ENCODE measurements around the gene PEX26.
"Not testable (repeated sequence)": the region's sequence is repeated elsewhere in the genome, so short reads cannot be mapped to it uniquely, and the experiment has no call there.

Gene PEX26

DNA sequence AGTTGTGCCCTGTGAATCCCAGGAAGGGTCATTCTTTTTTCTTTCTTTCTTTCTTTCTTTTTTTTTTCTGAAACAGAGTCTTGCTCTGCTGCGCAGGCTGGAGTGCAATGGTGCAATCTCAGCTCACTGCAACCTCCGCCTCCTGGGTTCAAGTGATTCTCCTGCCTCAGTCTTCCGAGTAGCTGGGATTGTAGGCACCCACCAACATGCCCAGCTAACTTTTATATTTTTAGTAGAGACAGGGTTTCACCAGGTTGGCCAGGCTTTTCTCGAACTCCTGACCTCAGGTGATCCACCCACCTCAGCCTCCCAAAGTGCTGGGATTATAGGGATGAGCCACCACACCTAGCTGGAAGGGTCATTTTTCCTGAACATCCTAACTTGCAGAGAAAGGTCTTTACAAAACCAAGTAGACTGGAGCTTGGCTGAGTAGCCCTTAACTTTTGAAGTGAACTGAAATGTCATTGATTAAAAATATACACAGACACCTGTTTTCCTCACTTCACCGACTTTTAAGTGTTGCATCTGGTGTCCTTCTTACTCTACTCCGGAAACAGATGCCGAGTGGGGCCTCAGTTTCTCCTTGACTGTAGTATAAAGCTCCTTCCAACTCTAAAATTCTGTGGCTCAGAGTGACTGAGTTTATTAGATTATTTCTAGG lies 6.4 kb upstream of the PEX26 start:
- not testable (repeated sequence) for DNase-seq (ENCODE audit: low spot score)

GRCh38 chr22:18071968-18072310 lies 5.9 kb upstream of the PEX26 start:
- no peak for DNase-seq (ENCODE audit: low spot score)

- DNase-seq (ENCODE audit: low spot score) = no peak
Observed at GRCh38 chr22:18073467-18073866, 4.3 kb upstream of the PEX26 start.

DNA sequence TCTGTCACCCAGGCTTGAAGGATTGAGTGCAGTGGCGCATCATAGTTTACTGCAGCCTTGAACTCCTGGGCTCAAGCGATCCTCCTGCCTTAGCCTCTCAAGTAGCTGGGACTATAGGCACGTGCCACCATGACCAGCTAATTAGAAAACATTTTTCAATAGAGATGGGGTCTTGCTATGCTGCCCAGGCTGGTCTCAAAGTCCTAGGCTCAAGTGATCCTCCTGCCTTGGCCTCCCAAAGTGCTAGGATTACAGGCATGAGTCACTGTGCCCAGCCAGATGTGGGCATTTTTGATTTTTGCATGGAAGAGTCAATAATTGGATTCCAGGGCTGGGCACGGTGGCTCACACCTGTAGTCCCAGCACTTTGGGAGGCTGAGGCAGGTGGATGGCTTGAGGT lies 3.9 kb upstream of the PEX26 start:
- not testable (repeated sequence) for DNase-seq (ENCODE audit: low spot score)

DNA sequence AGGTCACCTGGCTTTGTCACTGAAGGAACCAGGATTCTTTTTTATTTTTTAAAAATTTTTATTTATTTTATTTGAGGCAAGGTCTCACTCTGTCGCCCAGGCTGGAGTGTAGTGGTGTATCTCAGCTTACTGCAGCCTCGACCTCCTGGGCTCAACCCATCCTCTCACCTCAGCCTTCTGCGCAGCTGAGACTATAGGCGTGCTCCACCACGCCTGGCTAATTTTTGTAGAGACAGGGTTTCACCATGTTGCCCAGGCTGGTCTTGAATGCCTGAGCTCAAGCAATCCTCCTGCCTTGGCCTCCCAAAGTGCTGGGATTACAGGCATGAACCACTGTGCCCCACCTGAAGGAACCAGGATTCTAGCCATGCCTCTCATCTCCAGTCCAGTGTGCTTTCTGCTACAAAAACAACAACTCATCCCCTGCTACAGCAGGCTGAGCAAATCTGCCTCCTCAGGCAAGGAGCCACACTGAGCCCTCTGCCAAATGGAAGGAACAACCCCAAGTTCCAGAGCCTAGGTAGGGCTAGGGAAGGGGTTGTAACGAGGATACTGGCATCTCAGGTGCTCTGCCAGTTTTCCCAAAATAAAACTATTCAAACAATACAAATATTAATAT lies 2.6 kb upstream of the PEX26 start:
- no peak for DNase-seq (ENCODE audit: low spot score)

DNA sequence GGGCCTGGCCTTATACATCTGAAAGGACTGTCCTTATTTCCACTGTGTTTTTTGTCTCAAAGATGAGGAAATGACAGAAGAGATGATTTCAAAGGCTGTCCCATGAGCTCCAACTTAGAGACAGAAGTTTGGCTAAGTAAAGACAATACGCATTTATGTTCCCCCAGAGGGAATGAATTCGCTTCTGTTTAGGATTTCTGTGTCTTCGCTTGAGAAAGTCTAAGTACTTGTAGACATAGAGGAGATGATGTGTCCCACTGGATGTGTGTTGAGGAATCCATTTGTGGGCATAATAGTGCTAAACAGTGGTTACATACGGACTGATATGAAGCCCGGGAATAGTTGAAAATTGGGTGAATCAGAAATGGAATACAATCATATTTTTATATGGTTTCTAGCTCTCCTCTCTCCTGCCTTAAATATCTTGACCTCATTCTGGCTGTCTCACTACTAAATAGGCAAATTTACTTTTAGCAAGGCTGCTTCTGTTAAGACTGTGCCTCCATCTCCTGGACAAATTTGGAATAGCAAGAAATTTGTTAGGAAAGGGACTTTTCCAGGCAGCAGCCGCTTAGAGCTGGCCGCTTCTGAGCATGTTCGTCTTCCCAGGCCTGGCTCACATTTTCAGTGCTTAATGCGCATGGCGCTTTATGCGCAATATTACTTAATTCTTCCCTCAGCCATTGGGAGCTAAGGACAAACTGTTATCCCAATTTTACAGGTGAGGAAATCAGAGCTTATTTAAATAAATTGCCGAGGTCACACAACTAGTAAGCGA lies 1.9 kb upstream of the PEX26 start:
- peak; percentile 66 for DNase-seq (ENCODE audit: low spot score)

DNA sequence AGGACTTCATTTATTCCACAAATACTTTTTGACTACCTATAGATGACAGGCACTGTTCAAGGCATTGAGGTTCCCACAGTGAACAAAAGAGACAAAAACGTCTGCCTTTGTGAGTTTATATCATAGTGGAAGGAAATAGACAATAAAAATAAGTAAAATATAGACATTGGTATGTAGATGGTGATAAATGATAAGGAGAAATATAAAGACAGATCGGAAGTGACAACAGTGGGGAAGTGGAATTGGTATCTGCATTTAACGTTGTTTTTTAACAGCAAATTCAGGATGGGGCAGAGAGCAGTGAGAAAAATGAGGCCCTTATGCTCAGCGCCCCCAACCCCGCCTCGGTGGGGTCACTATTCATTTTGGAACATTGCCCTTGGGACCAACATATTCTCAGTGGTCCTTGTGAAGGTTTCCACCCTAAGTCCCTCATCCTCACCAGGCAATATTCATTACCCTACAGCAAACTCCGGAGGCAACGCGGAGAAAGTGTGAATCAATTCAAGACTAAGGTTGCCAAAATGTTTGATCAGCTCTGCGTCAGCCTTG lies 627 bp upstream of the PEX26 start:
- DNase-seq (ENCODE audit: low spot score) = no peak

DNA sequence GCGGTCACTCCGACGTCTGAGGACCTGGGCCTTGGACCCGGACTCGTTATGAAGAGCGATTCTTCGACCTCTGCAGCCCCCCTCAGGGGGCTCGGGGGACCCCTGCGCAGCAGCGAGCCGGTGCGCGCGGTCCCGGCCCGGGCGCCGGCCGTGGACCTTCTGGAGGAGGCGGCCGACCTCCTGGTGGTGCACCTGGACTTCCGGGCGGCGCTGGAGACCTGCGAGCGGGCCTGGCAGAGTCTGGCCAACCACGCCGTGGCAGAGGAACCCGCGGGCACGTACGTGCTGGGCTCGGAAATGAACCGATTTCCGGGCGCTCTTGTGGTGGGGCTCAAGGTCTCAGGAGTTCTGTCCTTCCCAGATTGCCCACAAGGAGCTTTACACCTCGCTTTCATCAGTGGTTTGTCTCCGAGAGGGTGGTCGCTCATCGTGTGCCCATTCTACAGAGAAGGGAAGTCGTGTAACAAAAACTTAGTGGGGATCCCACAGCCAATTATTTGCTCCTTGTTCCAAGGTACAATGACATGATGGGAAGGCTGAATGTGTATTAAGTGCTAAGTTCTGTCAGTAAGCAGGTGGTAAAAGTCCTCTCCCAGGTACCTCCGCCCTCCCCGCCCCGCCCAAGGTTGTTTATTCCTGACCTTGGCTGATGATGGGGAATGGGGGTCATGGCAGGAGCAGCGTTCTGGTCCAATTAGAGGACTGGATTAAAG lies 695 bp downstream of the PEX26 start:
- DNase-seq (ENCODE audit: low spot score) = peak; percentile 40

DNA sequence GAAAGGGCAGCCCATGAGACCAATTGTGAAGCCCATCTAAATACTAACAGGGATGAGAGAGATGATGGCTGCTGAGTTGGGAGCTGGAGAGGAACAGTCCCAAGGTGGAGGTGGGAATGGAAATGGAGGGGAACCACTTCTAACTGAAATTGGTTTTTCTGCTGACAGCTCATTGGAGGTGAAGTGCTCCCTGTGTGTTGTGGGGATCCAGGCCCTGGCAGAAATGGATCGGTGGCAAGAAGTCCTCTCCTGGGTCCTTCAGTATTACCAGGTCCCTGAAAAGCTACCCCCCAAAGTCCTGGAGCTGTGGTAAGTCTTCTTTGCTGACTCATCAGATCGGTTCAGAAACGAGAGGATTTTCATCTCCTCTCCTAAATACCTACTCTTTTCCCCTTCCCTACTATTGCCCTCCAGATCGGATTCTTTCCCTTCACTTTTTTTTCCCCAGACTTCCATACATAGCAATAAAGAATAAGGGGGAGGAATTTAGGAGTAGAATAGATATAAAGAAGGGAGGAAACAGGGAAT lies 2.0 kb downstream of the PEX26 start:
- no peak for DNase-seq (ENCODE audit: low spot score)

DNA sequence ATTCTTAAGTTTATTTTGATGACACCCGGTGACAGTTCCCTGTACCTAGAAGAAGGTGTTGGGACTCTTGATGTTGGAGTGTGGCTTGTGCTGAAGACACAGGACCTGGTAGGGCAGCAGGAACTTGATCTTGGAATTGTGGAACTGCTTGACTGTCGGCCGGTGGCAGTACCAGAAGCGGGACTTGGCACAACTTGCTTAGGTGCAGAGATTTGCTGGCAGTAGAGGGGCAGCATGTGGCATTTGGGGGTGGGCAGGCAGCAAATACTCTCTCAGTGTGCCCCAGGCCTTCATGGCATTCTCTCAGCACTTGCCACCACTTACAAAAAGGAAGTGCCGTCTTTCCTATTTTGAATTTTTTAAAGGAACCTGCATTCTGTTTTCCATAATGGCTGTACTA lies 3.6 kb downstream of the PEX26 start:
- DNase-seq (ENCODE audit: low spot score) = no peak

GRCh38 chr22:18082467-18082866 lies 4.7 kb downstream of the PEX26 start:
- no peak for DNase-seq (ENCODE audit: low spot score)

- no peak for DNase-seq (ENCODE audit: low spot score)
Observed at GRCh38 chr22:18083406-18083805, 5.6 kb downstream of the PEX26 start.

- no peak for DNase-seq (ENCODE audit: low spot score)
Observed at GRCh38 chr22:18085188-18085587, 7.4 kb downstream of the PEX26 start.

DNA sequence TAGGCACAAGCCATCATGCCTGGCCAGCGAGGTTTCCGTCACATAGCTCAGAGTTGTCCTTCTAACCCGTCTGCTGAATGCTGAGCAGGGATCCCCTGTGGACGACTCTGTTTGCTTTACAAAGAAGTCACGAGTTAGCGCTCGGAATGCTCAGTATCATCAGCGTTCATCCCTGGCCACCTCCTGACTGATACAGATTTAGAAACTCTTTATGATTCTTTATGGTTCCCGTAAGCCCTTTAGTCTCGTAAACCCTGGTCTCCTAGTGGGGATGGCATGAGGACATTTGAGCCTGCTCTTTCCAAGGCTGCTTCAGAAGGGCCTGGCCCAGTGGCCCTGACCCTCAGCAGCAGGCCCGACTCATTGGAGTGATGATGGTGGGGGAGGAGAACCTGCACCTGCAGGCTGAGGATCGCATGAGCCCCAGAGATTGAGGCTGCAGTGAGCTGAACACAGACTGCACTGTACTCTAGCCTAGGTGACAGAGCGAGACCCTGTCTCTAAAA lies 9.6 kb downstream of the PEX26 start:
- DNase-seq (ENCODE audit: low spot score) = no peak

GRCh38 chr22:18088825-18089568 lies 11.2 kb downstream of the PEX26 start:
- no peak for DNase-seq (ENCODE audit: low spot score)

DNA sequence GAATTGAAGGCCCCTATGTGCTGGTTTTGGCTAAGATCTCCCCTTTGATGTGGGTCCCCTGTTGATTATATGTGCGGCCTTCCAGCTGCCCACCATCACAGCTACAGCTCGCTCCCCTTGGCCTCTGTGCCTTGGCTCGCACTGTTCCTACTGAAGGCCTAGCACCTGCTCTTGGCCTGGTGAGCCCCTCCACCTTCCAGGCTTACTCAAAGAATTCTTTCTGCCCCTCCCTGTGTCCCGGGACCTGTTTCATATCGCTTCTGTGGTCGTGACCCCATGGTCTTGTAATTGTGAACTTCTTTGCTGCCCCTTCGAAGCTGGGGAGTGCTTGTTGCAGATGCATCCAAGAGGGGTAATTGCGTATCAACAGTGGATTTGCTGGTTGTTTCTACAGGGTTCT lies 12.5 kb downstream of the PEX26 start:
- no peak for DNase-seq (ENCODE audit: low spot score)

DNA sequence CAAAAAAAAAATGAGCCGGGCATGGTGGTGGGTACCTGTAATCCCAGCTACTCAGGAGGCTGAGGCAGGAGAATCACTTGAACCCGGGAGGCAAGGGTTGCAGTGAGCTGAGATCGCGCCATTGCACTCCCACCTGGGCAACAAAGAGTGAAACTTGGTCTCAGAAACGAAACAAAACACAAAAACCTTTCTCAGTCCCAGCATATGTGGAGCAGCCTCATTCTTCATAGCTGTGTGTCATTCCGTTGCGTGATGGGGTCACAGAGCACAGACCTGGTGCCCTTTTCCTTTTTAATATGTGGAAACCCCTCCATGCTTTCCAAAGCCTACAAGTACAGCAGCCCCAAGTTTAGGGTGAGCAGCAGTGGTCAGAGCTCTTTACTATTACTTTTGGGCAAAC lies 13.7 kb downstream of the PEX26 start:
- DNase-seq (ENCODE audit: low spot score) = no peak

- peak; percentile 74 for DNase-seq (ENCODE audit: low spot score)
Observed at GRCh38 chr22:18091916-18092526, 14.2 kb downstream of the PEX26 start.

GRCh38 chr22:18093661-18094060 lies 15.9 kb downstream of the PEX26 start:
- DNase-seq (ENCODE audit: low spot score) = no peak

DNA sequence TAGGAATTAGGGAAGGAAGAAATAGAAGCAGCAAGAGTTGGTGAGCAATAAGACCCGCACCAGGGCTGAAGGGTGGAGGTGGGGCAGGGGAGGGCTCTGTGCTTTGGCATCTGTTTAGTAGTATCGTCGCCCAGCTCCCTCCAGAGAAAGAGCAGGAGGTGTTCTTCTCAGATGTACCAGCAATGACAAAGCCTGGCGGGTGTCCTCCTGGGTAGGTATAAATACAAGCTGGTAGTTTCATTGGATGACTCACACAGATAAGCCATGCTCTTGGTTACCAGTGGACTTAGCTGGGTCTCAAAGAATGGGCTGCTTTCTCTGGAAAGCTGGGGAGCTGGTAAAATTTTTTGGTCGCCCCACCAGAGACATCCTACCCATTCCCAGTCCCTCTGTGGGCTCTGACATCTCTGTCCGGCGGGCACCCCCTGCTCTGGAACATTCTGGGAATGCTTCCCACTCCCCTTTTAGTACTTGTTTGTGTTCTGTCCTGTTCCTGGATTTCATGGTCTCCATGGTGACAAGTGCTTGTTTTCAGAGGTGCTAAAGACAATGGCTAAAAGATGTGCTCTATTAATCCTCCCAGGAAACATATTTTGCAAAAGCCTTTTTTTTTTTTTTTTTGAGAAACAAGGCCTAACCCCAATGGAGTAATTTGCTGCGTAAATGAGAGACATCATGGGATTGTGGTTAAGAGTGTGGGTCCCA lies 17.5 kb downstream of the PEX26 start:
- DNase-seq (ENCODE audit: low spot score) = no peak
